ENCODE measurements around the gene DLX2. TPM values are rescaled to one million over a fixed set of nuclear protein-coding genes. Genes with fewer than 3 reads are reported as not detected.

The DLX2 gene
- total RNA-seq, 3 donors from 2014 or later: 0.35 TPM; not detected in 2

- Histone ChIP-seq H3K4me3 (no peak overlapping the region), H3K36me3 (ENCODE audit: low read depth) (no peaks in the 10 kb centered on the region), H3K4me1 (ENCODE audit: low read depth) (no peaks in the 10 kb centered on the region), H3K9me3 (no peaks in the 10 kb centered on the region)
- no peak for DNase-seq
- intact Hi-C loops (cut with DNase I, micrococcal nuclease): no loop called here
- TF ChIP-seq, protein P1, sequence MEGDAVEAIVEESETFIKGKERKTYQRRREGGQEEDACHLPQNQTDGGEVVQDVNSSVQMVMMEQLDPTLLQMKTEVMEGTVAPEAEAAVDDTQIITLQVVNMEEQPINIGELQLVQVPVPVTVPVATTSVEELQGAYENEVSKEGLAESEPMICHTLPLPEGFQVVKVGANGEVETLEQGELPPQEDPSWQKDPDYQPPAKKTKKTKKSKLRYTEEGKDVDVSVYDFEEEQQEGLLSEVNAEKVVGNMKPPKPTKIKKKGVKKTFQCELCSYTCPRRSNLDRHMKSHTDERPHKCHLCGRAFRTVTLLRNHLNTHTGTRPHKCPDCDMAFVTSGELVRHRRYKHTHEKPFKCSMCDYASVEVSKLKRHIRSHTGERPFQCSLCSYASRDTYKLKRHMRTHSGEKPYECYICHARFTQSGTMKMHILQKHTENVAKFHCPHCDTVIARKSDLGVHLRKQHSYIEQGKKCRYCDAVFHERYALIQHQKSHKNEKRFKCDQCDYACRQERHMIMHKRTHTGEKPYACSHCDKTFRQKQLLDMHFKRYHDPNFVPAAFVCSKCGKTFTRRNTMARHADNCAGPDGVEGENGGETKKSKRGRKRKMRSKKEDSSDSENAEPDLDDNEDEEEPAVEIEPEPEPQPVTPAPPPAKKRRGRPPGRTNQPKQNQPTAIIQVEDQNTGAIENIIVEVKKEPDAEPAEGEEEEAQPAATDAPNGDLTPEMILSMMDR (IDR thresholded peaks at IDR 0.05): no peak
- ATAC-seq: no peak
Observed at GRCh38 chr2:172137109-172137508, 34.4 kb upstream of the DLX2 start.

- intact Hi-C loops (cut with DNase I, micrococcal nuclease): no loop called here
- ATAC-seq (no peak), DNase-seq (no peak)
Observed at GRCh38 chr2:172135446-172135845, 32.7 kb upstream of the DLX2 start.

DNA sequence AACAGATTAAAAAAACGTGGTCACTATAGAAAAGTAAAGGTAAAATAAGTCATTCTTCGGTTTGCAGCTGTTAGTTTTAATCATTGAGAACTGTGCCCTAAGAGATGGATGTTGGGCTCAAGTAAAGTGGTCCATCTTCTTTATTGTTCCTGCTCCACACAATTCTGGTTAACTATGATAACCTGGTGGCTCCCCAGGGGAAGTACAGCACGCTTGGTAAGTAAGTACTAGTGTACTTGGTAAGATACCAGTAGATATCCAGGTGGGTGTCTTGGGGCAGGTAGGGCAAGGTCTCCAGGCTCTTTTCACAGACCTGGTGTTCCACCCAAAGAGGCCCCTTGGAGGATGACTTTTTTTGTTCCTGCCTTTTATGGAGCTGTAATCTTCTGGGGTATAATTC is 31.6 kb upstream of the DLX2 start:
- H3K36me3 ChIP-seq (ENCODE audit: low read depth): no peaks in the 10 kb centered on the region
- ATAC-seq (no peak), DNase-seq (no peak)
- no peaks in the 10 kb centered on the region for H3K9me3 ChIP-seq
- TF ChIP-seq, protein P1 (IDR thresholded peaks at IDR 0.05): no peak
- H3K4me1 ChIP-seq (ENCODE audit: low read depth): no peaks in the 10 kb centered on the region
- intact Hi-C loops (cut with DNase I, micrococcal nuclease): no loop called here
- no peak overlapping the region for H3K4me3 ChIP-seq

More at GRCh38 chr2:172135446-172135845, 32.7 kb upstream of the DLX2 start:
- H3K36me3 ChIP-seq (ENCODE audit: low read depth): no peaks in the 10 kb centered on the region
- TF ChIP-seq, protein P1 (IDR thresholded peaks at IDR 0.05): no peak
- no peak overlapping the region for H3K4me3 ChIP-seq
- H3K4me1 ChIP-seq (ENCODE audit: low read depth): no peaks in the 10 kb centered on the region
- H3K9me3 ChIP-seq: no peaks in the 10 kb centered on the region

GRCh38 chr2:172131713-172132555 is 29.2 kb upstream of the DLX2 start:
- DNase-seq (no peak), ATAC-seq (no peak)
- Histone ChIP-seq H3K9me3 (no peaks in the 10 kb centered on the region), H3K4me1 (ENCODE audit: low read depth) (no peaks in the 10 kb centered on the region), H3K36me3 (ENCODE audit: low read depth) (no peaks in the 10 kb centered on the region), H3K4me3 (no peak overlapping the region)
- intact Hi-C loops (cut with DNase I, micrococcal nuclease): no loop called here
- TF ChIP-seq, protein P1 (IDR thresholded peaks at IDR 0.05): no peak

- H3K36me3 ChIP-seq (ENCODE audit: low read depth): no peaks in the 10 kb centered on the region
- no peaks in the 10 kb centered on the region for H3K4me1 ChIP-seq (ENCODE audit: low read depth)
- TF ChIP-seq, protein P1 (IDR thresholded peaks at IDR 0.05): no peak
- ATAC-seq (no peak), DNase-seq (no peak)
- intact Hi-C loops (cut with DNase I, micrococcal nuclease): no loop called here
- H3K9me3 ChIP-seq: no peaks in the 10 kb centered on the region
- no peak overlapping the region for H3K4me3 ChIP-seq
Observed at GRCh38 chr2:172129404-172129803, 26.7 kb upstream of the DLX2 start.

Measured in mucosa of descending colon (tissue), 3 donors.